GM12874 (cell line): ENCODE data around the gene SH3PXD2B.

Experiments
- CTCF ChIP-seq: IDR thresholded peaks from 2 replicates; pipeline ENCODE4 v1.5.1; 2011; ENCODE audit warnings: low read depth, mild to moderate bottlenecking, control low read depth, low read length, moderate library complexity; ENCODE audit not compliant: insufficient read depth

SH3PXD2B gene

GRCh38 chr5:172443441-172444109 is 10.8 kb downstream of the SH3PXD2B start:
- no peak for TF ChIP-seq CTCF

- no peak for TF ChIP-seq CTCF
Observed at GRCh38 chr5:172442592-172442991, 11.7 kb downstream of the SH3PXD2B start.

- TF ChIP-seq CTCF: no peak
Observed at GRCh38 chr5:172441262-172441751, 13.0 kb downstream of the SH3PXD2B start.

GRCh38 chr5:172440486-172440885 is 13.8 kb downstream of the SH3PXD2B start:
- TF ChIP-seq CTCF: no peak

- no peak for TF ChIP-seq CTCF
Observed at GRCh38 chr5:172439785-172440477, 14.4 kb downstream of the SH3PXD2B start.

- no peak for TF ChIP-seq CTCF
Observed at GRCh38 chr5:172438319-172438668, 16.0 kb downstream of the SH3PXD2B start.

- no peak for TF ChIP-seq CTCF
Observed at GRCh38 chr5:172437445-172438318, 16.6 kb downstream of the SH3PXD2B start.
